ENCODE data around the gene NFE2L2.
A peak's percentile ranks its signal among the peaks of the same experiment; 100 is the strongest.
"Not testable (repeated sequence)": the region's sequence is repeated elsewhere in the genome, so short reads cannot be mapped to it uniquely, and the experiment has no call there.

NFE2L2 gene

GRCh38 chr2:177264693-177265587 is at the start of gene NFE2L2:
TSS of gene NFE2L2 (minus strand) at chr2:177264727. CDS start at chr2:177264576, 151 bp downstream.
- peaks cover 24% of the 10 kb centered on the region for H3K4me1 ChIP-seq (ENCODE audit: low read length)

DNA sequence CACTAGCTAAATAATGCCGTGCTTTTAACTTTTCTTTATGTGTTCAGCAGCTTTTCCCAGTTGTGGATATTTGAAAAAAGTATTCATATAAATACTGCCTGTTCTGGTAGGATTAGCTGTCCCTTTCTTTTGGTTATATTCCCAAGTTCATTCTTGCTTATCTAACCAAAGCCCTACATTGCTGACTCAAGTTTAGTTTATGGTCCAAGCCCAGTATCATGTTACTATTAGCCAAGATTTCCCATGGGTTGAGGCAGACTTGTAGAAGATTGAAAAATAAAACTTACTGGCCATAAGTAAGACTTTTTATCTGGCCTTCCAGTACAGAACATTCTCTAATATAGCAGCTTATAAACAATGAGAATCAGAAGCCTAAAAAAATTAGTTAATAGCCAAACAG is 49.7 kb upstream of the NFE2L2 start:
- Histone ChIP-seq H3K27ac (ENCODE audit: low read length) (no peak overlapping the region), H3K79me2 (ENCODE audit: low read length) (no peaks in the 10 kb centered on the region), H3K4me3 (ENCODE audit: low read length) (no peak overlapping the region), H3K27me3 (ENCODE audit: low read depth, low read length) (peaks cover 5% of the 10 kb centered on the region; the same call in 1 of the 2 replicates), H2AFZ (ENCODE audit: low read depth, low read length) (no peak overlapping the region), H3K9me3 (ENCODE audit: insufficient read depth, low read length) (no peaks in the 10 kb centered on the region), H3K9ac (ENCODE audit: low read length) (no peak overlapping the region), H3K36me3 (replicated peaks; ENCODE audit: low read depth, low read length) (no peaks in the 10 kb centered on the region), H3K4me1 (ENCODE audit: low read length) (no peaks in the 10 kb centered on the region), H4K20me1 (ENCODE audit: insufficient read depth, low read length) (no peaks in the 10 kb centered on the region), H3K4me2 (ENCODE audit: low read length) (no peak overlapping the region)
- TF ChIP-seq EZH2phosphoT487 (IDR thresholded peaks at IDR 0.05; ENCODE audit: low read depth) (no peak), CTCF (IDR thresholded peaks at IDR 0.05; ENCODE audit: low read depth, low read length) (no peak)

More at GRCh38 chr2:177264693-177265587, at the start of gene NFE2L2:
- no peak for TF ChIP-seq EZH2phosphoT487 (IDR thresholded peaks at IDR 0.05; ENCODE audit: low read depth)
- TF ChIP-seq CTCF (IDR thresholded peaks at IDR 0.05; ENCODE audit: low read depth, low read length) = peak; percentile 64
- Histone ChIP-seq H3K79me2 (ENCODE audit: low read length) (peaks cover 45% of the 10 kb centered on the region), H2AFZ (ENCODE audit: low read depth, low read length) (peak within 1 kb of the TSS; percentile 91), H3K27me3 (ENCODE audit: low read depth, low read length) (no peaks in the 10 kb centered on the region), H4K20me1 (ENCODE audit: insufficient read depth, low read length) (peaks cover 30% of the 10 kb centered on the region), H3K36me3 (replicated peaks; ENCODE audit: low read depth, low read length) (no peaks in the 10 kb centered on the region), H3K4me2 (ENCODE audit: low read length) (peak within 1 kb of the TSS; percentile 96), H3K9ac (ENCODE audit: low read length) (peak within 1 kb of the TSS; percentile 94), H3K4me3 (ENCODE audit: low read length) (peak within 1 kb of the TSS; percentile 88), H3K27ac (ENCODE audit: low read length) (peak within 1 kb of the TSS; percentile 89), H3K9me3 (ENCODE audit: insufficient read depth, low read length) (no peaks in the 10 kb centered on the region)

- H3K4me2 ChIP-seq (ENCODE audit: low read length) = no peak overlapping the region
- H2AFZ ChIP-seq (ENCODE audit: low read depth, low read length) = no peak overlapping the region
- no peak overlapping the region for H3K9ac ChIP-seq (ENCODE audit: low read length)
- H4K20me1 ChIP-seq (ENCODE audit: insufficient read depth, low read length) = no peaks in the 10 kb centered on the region
- no peak overlapping the region for H3K4me3 ChIP-seq (ENCODE audit: low read length)
- H3K9me3 ChIP-seq (ENCODE audit: insufficient read depth, low read length) = no peaks in the 10 kb centered on the region
- TF ChIP-seq CTCF (IDR thresholded peaks at IDR 0.05; ENCODE audit: low read depth, low read length) = no peak
- TF ChIP-seq EZH2phosphoT487 (IDR thresholded peaks at IDR 0.05; ENCODE audit: low read depth) = no peak
- H3K4me1 ChIP-seq (ENCODE audit: low read length) = no peaks in the 10 kb centered on the region
- no peak overlapping the region for H3K27ac ChIP-seq (ENCODE audit: low read length)
- peaks cover 5% of the 10 kb centered on the region; the same call in 1 of the 2 replicates for H3K27me3 ChIP-seq (ENCODE audit: low read depth, low read length)
- H3K36me3 ChIP-seq (replicated peaks; ENCODE audit: low read depth, low read length) = no peaks in the 10 kb centered on the region
- H3K79me2 ChIP-seq (ENCODE audit: low read length) = no peaks in the 10 kb centered on the region
These were observed 48.7 kb upstream of the NFE2L2 start for GRCh38 chr2:177313162-177313781.

- no peak overlapping the region for H3K4me2 ChIP-seq (ENCODE audit: low read length)
- H3K4me1 ChIP-seq (ENCODE audit: low read length) = no peaks in the 10 kb centered on the region
- H4K20me1 ChIP-seq (ENCODE audit: insufficient read depth, low read length) = no peaks in the 10 kb centered on the region
- no peak overlapping the region for H2AFZ ChIP-seq (ENCODE audit: low read depth, low read length)
- peaks cover 5% of the 10 kb centered on the region; the same call in 1 of the 2 replicates for H3K27me3 ChIP-seq (ENCODE audit: low read depth, low read length)
- H3K9ac ChIP-seq (ENCODE audit: low read length) = no peak overlapping the region
- no peaks in the 10 kb centered on the region for H3K79me2 ChIP-seq (ENCODE audit: low read length)
- H3K4me3 ChIP-seq (ENCODE audit: low read length) = no peak overlapping the region
- no peaks in the 10 kb centered on the region for H3K36me3 ChIP-seq (replicated peaks; ENCODE audit: low read depth, low read length)
- no peak for TF ChIP-seq CTCF (IDR thresholded peaks at IDR 0.05; ENCODE audit: low read depth, low read length)
- no peak for TF ChIP-seq EZH2phosphoT487 (IDR thresholded peaks at IDR 0.05; ENCODE audit: low read depth)
- H3K27ac ChIP-seq (ENCODE audit: low read length) = no peak overlapping the region
- no peaks in the 10 kb centered on the region for H3K9me3 ChIP-seq (ENCODE audit: insufficient read depth, low read length)
These were observed 48.0 kb upstream of the NFE2L2 start for GRCh38 chr2:177312562-177312961.

GRCh38 chr2:177309672-177310309 is 45.3 kb upstream of the NFE2L2 start:
- not testable (repeated sequence) for H3K27me3 ChIP-seq (ENCODE audit: low read depth, low read length); H3K36me3 ChIP-seq (replicated peaks; ENCODE audit: low read depth, low read length); H3K4me3 ChIP-seq (ENCODE audit: low read length); H3K4me1 ChIP-seq (ENCODE audit: low read length); H3K79me2 ChIP-seq (ENCODE audit: low read length); H3K27ac ChIP-seq (ENCODE audit: low read length); H2AFZ ChIP-seq (ENCODE audit: low read depth, low read length); H3K9me3 ChIP-seq (ENCODE audit: insufficient read depth, low read length); H3K9ac ChIP-seq (ENCODE audit: low read length); H3K4me2 ChIP-seq (ENCODE audit: low read length); H4K20me1 ChIP-seq (ENCODE audit: insufficient read depth, low read length)
